Bronchial epithelial cell (primary cell): Measurements from ENCODE around the gene MYH13. TPM values are rescaled to one million over a fixed set of nuclear protein-coding genes. Genes with fewer than 3 reads are reported as not detected.

ENCODE experiments used
- DNase-seq: peaks from one replicate; pipeline ENCODE4 v3.0.0-alpha.2; 2010; ENCODE audit warnings: low read depth
- FAIRE-seq: peaks from 2 replicates; lab custom pipeline; 2011; peaks lifted over from hg19 to GRCh38; lab: Jason Lieb, UNC
- H3K27me3 ChIP-seq: 2 replicates; pipeline ENCODE4 v1.5.1; 2011; ENCODE audit warnings: low read length; ENCODE audit not compliant: control insufficient read depth, insufficient read depth
- H3K36me3 ChIP-seq: 2 replicates; pipeline ENCODE4 v1.5.1; 2011; ENCODE audit warnings: low read length; ENCODE audit not compliant: control insufficient read depth, insufficient read depth
- H3K4me3 ChIP-seq: 2 replicates; pipeline ENCODE4 v1.5.1; 2011; ENCODE audit warnings: mild to moderate bottlenecking, low read depth, low read length, control low read depth
- CTCF ChIP-seq: IDR thresholded peaks from 2 replicates; pipeline ENCODE4 v1.5.1; 2011; ENCODE audit warnings: mild to moderate bottlenecking, moderate library complexity, low read length, control low read depth, inconsistent platforms; ENCODE audit not compliant: insufficient read depth, severe bottlenecking
- total RNA-seq: library from RNA; depleted of rRNA; stranded (reverse); fragments of >200 nt; gene quantifications from 2 replicates; pipeline ENCODE4 v1.2.1, GENCODE V29; 2014

Gene MYH13
- total RNA-seq, 1 donor from 2014 or later: not detected

- no peaks in the 10 kb centered on the region for H3K27me3 ChIP-seq
- TF ChIP-seq CTCF: no peak
- FAIRE-seq: no peak
- no peaks in the 10 kb centered on the region for H3K36me3 ChIP-seq
- no peak for DNase-seq
- H3K4me3 ChIP-seq: no peak overlapping the region
These were observed 82.8 kb downstream of the MYH13 start for GRCh38 chr17:10290041-10290440.

- FAIRE-seq (no peak), DNase-seq (peak; percentile 1)
- no peak for TF ChIP-seq CTCF
- Histone ChIP-seq H3K36me3 (no peaks in the 10 kb centered on the region), H3K27me3 (no peaks in the 10 kb centered on the region), H3K4me3 (no peak overlapping the region)
These were observed 86.5 kb downstream of the MYH13 start for GRCh38 chr17:10286324-10286723.

- TF ChIP-seq CTCF: no peak
- DNase-seq (no peak), FAIRE-seq (no peak)
- H3K36me3 ChIP-seq: no peaks in the 10 kb centered on the region
- no peaks in the 10 kb centered on the region for H3K27me3 ChIP-seq
- H3K4me3 ChIP-seq: no peak overlapping the region
These were observed 86.9 kb downstream of the MYH13 start for GRCh38 chr17:10285896-10286295.

- no peak for FAIRE-seq
- H3K27me3 ChIP-seq: no peaks in the 10 kb centered on the region
- TF ChIP-seq CTCF: no peak
- no peaks in the 10 kb centered on the region for H3K36me3 ChIP-seq
- no peak overlapping the region for H3K4me3 ChIP-seq
- DNase-seq: no peak
These were observed 92.7 kb downstream of the MYH13 start for GRCh38 chr17:10280068-10280467.

- Histone ChIP-seq H3K27me3 (no peaks in the 10 kb centered on the region), H3K36me3 (no peaks in the 10 kb centered on the region), H3K4me3 (no peak overlapping the region)
- DNase-seq (no peak), FAIRE-seq (no peak)
- TF ChIP-seq CTCF: no peak
These were observed 94.6 kb downstream of the MYH13 start for GRCh38 chr17:10278218-10278617.

- no peak for FAIRE-seq
- no peaks in the 10 kb centered on the region for H3K36me3 ChIP-seq
- no peak overlapping the region for H3K4me3 ChIP-seq
- no peaks in the 10 kb centered on the region for H3K27me3 ChIP-seq
- no peak for DNase-seq
- no peak for TF ChIP-seq CTCF
These were observed 96.4 kb downstream of the MYH13 start for GRCh38 chr17:10276436-10276835.
